IPS DF 19.7 (cell line): ENCODE data around the gene CTPS2.

Experiments
- DNase-seq: peaks from one replicate; pipeline ENCODE4 v3.0.0-alpha.2; 2013; ENCODE audit warnings: low read depth, low spot score

CTPS2 gene

DNA sequence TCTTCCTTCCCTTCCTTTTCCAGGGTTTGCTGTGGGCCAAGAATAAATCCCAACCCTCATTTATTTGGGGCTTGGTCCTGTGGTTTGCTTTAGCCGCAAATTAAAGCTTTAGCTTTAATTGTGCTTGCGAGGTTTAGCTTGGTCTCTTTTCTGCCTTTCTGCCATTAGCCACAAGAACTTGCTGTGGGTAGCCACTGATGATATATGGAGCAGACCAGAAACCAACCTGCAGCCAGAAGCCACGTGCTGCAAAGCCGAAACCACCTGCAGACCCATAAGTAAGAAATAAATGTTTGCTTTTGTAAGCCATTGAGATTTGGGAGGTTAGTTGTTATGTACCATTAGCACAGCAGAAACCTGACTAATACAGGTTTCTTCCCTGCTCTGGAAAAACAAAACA is 152.3 kb downstream of the CTPS2 start:
- DNase-seq = no peak

GRCh38 chrX:16559206-16559619 is 153.3 kb downstream of the CTPS2 start:
- DNase-seq = no peak

GRCh38 chrX:16558489-16558888 is 154.0 kb downstream of the CTPS2 start:
- DNase-seq = no peak

DNA sequence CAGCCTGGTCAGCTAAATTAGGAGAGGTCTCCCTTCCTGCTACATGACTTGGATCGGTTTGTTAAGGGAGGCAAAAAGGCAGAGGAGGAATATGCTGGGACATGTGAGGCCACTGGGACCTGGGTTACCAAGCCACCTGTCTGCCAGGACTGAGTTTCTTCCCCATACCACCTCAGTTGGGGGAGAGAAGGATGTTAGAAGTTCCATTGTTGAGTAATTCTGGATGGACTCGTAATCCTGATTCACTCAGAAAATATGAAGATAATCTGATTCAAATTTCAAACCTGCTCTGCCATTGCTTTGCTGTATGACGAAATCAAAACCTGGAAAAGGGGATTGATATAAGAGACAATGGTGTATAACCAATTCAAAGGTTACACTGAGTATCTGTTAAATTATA is 159.9 kb downstream of the CTPS2 start:
- no peak for DNase-seq

GRCh38 chrX:16547644-16548043 is 164.8 kb downstream of the CTPS2 start:
- DNase-seq = no peak

DNA sequence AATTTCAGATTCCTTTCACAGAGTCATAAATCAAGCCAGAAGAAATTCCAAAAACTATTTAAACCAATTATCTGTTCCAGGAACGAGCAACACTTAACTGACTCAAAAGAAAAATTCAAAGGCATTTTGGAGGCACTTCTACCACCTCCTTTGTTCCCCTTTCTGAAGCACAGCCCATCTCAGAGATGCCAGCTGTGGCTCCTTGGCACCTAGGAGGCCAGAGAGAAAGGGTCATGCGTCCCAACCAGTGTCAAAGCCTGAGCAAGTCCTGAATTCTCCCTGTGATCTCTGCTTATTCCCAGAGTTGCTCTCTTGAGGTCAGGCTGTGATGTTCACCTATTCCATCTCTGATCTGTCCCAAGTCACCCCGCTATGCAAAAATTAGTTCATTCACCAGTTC is 167.5 kb downstream of the CTPS2 start:
- no peak for DNase-seq
